ENCODE data around the gene SH3RF1. TPM values are rescaled to one million over a fixed set of nuclear protein-coding genes. Genes with fewer than 3 reads are reported as not detected.
A peak's percentile ranks its signal among the peaks of the same experiment; 100 is the strongest.

The SH3RF1 gene
- total RNA-seq, 1 experiment from 2014 or later, result 15.3 TPM

DNA sequence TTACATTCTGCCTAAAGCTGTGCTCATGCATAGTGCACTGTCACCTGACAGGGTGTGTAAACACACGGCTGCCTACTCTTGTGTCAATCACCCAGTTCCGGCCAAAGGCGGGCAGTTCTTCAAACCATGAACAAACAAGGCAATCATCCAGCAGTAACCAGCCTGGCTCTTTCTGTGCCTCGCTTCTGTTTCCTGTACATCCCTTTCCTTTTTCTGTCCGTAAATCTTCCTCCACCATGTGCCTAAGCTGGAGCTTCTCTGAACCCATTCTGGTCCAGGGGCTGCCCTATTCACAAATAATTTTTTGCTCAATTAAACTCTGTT is 199.9 kb downstream of the SH3RF1 start:
- no peak overlapping the region for H2AK5ac ChIP-seq (ENCODE audit: insufficient read length, low read length)
- H3K9me3 ChIP-seq (ENCODE audit: control insufficient read depth, low read depth, low read length), result no peaks in the 10 kb centered on the region
- H2BK15ac ChIP-seq (ENCODE audit: low read depth, low read length), result no peak overlapping the region
- peaks cover 29% of the 10 kb centered on the region in 2 experiments for H3K4me1 Mint-ChIP-seq
- WGBS (ENCODE audit: extremely low coverage, insufficient read length, low lambda C conversion rate), result no CpG with 5 or more reads among the region's 5 CpGs
- H3K23ac ChIP-seq (ENCODE audit: insufficient read length, low read depth, low read length), result no peak overlapping the region
- H4K8ac ChIP-seq (replicated peaks; ENCODE audit: insufficient read length, low read depth, low read length), result no peak overlapping the region
- H3K4me2 ChIP-seq (ENCODE audit: insufficient read depth, insufficient read length, low read length), result no peak overlapping the region
- H2BK20ac ChIP-seq (ENCODE audit: low read depth, low read length, poor library complexity, severe bottlenecking), result no peak overlapping the region
- peak overlapping the region; percentile 26 to 90 (median 54); a peak in 4 of 7 replicates for H3K27ac Mint-ChIP-seq
- H3K27me3 Mint-ChIP-seq (ENCODE audit: low read depth), result no peaks in the 10 kb centered on the region
- H3K27ac ChIP-seq (ENCODE audit: insufficient read length, low read depth, low read length), result no peak overlapping the region
- H3K36me3 Mint-ChIP-seq (ENCODE audit: insufficient read depth in 1 of 3, low read depth in 3 of 3), result peaks cover 0 to 4% (median 0%) of the 10 kb centered on the region in 3 experiments; a peak in 2 of 7 replicates
- no peak for DNase-seq
- H2BK120ac ChIP-seq (ENCODE audit: low read depth, low read length, poor library complexity, severe bottlenecking), result no peak overlapping the region
- H3K9ac ChIP-seq (ENCODE audit: extremely low read depth, insufficient read length, low read length), result no peak overlapping the region
- H3K79me2 ChIP-seq (ENCODE audit: insufficient read depth, low read length), result no peaks in the 10 kb centered on the region
- no peak overlapping the region for H2BK12ac ChIP-seq (ENCODE audit: insufficient read length, low read depth, low read length)
- TF ChIP-seq, protein P1, sequence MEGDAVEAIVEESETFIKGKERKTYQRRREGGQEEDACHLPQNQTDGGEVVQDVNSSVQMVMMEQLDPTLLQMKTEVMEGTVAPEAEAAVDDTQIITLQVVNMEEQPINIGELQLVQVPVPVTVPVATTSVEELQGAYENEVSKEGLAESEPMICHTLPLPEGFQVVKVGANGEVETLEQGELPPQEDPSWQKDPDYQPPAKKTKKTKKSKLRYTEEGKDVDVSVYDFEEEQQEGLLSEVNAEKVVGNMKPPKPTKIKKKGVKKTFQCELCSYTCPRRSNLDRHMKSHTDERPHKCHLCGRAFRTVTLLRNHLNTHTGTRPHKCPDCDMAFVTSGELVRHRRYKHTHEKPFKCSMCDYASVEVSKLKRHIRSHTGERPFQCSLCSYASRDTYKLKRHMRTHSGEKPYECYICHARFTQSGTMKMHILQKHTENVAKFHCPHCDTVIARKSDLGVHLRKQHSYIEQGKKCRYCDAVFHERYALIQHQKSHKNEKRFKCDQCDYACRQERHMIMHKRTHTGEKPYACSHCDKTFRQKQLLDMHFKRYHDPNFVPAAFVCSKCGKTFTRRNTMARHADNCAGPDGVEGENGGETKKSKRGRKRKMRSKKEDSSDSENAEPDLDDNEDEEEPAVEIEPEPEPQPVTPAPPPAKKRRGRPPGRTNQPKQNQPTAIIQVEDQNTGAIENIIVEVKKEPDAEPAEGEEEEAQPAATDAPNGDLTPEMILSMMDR (conservative IDR thresholded peaks at IDR 0.05), result no peak
- no peak overlapping the region for H4K5ac ChIP-seq (ENCODE audit: insufficient read length, low read depth, low read length)
- no peak overlapping the region for H3K18ac ChIP-seq (ENCODE audit: insufficient read length, low read depth, low read length)
- H2BK5ac ChIP-seq (ENCODE audit: insufficient read length, low read length), result no peak overlapping the region
- H4K91ac ChIP-seq (ENCODE audit: insufficient read length, low read depth, low read length), result no peak overlapping the region
- H3K4me3 Mint-ChIP-seq, result no peak overlapping the region
- peaks cover 6% of the 10 kb centered on the region for H3K4me1 ChIP-seq (ENCODE audit: insufficient read depth, low read length)
- H3K56ac ChIP-seq (ENCODE audit: insufficient read length, low read depth, low read length), result no peak overlapping the region
- H3K79me1 ChIP-seq (ENCODE audit: insufficient read depth, low read depth, low read length, poor library complexity, severe bottlenecking), result no peaks in the 10 kb centered on the region
- H3K9me3 Mint-ChIP-seq, result no peaks in the 10 kb centered on the region
- H3K27me3 ChIP-seq (ENCODE audit: insufficient read depth, low read length), result no peaks in the 10 kb centered on the region
- H3K14ac ChIP-seq (ENCODE audit: insufficient read depth, low read length), result no peak overlapping the region
- no peak overlapping the region for H3T11ph ChIP-seq (ENCODE audit: low read length)
- no peak overlapping the region for H2AFZ ChIP-seq (ENCODE audit: low read length)
- no peaks in the 10 kb centered on the region for H3K23me2 ChIP-seq (ENCODE audit: insufficient read length, low read depth, low read length, poor library complexity, severe bottlenecking)
- no peaks in the 10 kb centered on the region for H4K20me1 ChIP-seq (ENCODE audit: control insufficient read depth, insufficient read depth, insufficient read length)
- H3K4ac ChIP-seq (ENCODE audit: low read depth, low read length), result no peak overlapping the region

All from H9 (cell line).